GM19395 (cell line): ENCODE results near the gene LSM3.
A peak's percentile ranks its signal among the peaks of the same experiment; 100 is the strongest.

Experiments used
- ATAC-seq: cut with Tn5 transposase; IDR thresholded peaks from one replicate; pipeline ENCODE4 v1.9.1; 2021; ENCODE audit warnings: mild to moderate bottlenecking, moderate library complexity; ENCODE audit not compliant: unreplicated experiment

LSM3 gene

DNA sequence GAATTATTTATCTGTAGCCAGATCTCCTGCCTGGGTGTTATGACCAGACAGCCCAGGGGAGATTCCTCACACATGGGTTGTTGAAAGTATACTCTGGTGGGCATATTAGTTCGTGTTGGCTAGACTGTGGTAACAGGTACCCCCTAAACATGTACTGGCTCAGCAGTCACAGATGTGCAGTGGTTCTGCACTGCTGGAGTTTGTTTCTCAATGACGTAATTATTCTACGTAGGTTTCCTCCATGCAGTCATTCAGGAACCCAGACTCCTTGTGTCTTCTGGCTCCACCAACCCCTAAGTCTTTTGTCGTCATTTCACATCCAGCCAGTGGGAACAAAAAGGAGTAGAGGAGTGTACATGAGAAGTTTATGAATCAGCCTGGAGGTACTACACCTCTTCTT lies 16.2 kb downstream of the LSM3 start:
- no peak for ATAC-seq

- ATAC-seq: no peak
These were observed 21.0 kb downstream of the LSM3 start for GRCh38 chr3:14199641-14200040.

GRCh38 chr3:14200276-14200675 lies 21.7 kb downstream of the LSM3 start:
- no peak for ATAC-seq

GRCh38 chr3:14200841-14201240 lies 22.2 kb downstream of the LSM3 start:
- ATAC-seq: no peak

- no peak for ATAC-seq
These were observed 23.5 kb downstream of the LSM3 start for GRCh38 chr3:14201940-14202684.

GRCh38 chr3:14202874-14203520 lies 24.4 kb downstream of the LSM3 start:
- ATAC-seq: peak; percentile 5

DNA sequence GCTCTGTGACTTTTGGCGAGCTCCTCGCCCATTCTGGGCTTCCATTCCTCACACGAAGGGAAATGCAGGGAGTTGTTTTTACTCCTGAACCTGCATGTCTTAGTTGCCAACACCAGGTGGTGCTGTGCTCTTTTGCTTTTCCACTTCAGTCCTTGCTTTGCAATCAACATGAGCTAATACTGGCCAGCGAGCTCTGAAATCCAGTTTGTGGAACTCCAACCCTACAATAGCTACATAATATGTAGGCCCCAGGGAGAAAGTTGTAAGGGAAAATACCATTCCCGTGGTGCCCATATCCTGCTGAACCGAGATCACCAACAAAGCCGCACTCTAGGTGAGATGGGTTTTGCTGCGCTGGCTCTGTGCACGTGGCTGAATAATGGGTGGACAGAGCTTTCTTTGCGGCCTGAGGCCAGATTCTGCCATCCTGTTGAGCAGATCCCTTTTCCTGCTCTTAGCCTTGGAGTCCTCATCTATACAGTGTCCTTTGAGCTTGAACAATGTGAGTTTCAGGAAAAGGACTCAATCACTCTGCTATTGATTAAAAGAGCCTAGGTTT lies 25.0 kb downstream of the LSM3 start:
- ATAC-seq: peak; percentile 73

DNA sequence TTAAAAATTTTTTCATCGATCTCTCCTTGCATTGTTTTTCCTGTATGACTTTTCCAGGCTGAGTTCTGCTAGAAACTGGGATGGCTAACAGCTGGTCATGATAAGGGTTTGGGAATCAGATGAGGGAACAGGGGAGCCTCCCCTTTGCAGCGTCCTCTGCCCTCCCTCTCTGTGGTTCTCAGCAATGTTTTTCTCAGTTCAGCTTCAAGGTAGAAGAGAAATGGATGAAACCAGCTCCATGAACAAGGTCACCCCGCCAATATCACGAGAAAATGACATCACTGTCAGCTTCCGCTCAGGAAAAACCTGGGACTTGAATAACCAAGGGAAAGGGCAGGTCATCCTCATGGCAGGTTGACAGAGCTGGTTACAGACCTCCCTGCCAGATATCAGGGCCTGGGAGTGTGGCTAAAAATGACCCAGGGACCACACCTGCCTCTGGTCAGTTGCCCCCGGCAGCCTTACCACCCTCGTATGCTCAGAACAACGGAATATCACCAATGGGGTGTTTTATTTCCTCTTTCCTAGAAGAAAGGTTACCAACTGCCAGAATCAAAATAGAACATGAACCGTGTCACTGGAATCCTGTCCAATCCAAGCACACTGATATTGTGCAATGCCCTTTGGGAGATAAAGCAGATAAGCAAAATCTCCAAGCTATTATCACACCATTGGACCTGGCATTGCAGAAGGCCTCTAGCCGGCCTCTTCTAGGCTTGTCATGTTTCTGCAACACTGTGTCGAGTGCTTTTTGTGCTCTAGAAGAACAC lies 26.1 kb downstream of the LSM3 start:
- no peak for ATAC-seq

DNA sequence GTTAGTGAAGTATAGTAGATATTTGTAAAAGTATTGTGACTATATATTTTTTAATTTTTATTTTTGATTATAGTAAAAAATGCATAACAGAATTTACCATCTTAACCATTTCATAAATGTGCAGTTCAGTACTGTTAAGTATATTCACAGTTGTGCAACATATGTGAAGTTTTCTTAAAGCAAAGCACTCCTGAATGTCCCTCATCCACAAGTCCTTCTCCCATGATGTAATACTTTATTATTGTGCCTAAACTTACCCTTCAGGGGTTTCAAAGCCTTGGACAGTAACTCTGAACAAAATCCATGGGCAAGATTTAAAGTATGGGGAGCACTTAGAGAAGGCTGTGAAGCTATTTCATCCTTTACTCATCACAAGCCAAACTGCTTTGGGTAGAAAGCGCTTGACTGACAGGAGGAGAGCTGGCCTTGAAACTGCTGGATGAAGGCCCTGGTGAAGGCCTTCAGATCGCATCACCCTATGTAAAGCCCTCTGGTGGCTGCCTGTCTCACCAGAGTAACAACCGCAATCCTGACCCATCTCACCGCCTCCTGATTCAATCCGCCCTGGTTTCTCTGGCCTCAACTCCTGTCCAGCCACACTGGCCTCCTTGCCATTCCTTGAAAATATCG lies 28.0 kb downstream of the LSM3 start:
- ATAC-seq: no peak

DNA sequence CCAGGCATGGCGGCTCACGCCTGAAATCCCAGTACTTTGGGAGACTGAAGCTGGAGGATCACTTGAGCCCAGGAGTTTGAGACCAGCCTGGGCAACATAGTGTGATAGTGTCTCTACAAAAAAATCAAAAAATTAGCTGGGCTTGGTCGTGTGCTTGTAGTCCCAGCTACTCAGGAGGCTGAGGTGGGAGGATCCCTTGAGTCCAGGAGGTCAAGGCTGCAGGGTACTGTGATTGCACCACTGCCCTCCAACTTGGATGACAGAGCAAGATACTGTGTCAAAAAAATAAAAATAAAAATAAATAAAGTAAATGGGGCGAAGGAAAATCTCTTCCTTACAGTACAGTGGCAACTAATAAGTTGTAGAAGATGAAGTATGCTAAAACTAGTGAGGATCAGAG lies 29.6 kb downstream of the LSM3 start:
- ATAC-seq: no peak

- ATAC-seq: no peak
These were observed 30.4 kb downstream of the LSM3 start for GRCh38 chr3:14208977-14209394.

- no peak for ATAC-seq
These were observed 31.1 kb downstream of the LSM3 start for GRCh38 chr3:14209581-14210289.

GRCh38 chr3:14210290-14210688 lies 31.7 kb downstream of the LSM3 start:
- ATAC-seq: no peak

DNA sequence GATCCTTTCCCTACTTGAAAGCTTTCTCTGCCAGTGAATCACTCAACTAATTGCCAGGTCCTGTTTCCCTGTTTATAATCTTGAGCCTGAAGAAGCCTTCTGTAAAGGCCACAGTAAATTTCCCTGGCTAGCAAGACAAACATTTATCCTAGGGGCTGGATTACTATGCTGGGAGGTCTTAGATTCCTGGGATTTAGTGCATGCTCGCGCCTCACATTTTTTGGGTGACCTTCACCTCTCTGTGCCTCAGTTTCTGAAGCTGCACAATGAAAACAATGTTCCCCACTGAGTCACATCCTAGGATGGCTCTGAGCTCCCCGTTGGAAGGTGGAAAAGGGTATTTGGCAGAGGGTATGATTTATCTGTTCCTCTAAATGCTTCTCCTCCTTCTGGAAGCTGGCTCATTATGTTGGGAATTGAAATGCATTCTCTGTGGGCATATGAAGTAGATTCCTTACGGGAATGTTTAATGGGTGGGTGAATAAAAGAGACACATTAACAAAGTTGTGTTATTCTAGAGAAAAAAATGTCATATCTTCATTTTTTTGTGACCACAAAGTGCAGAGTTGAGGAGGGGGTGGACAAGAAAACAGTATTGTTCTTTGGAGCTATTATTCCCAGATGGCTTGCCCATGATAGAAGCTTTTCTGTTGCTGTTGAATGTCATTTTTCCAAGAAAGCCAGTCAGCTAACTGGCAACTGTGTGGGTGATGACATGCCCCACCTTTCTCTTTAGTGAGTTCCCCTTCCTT lies 32.4 kb downstream of the LSM3 start:
- no peak for ATAC-seq

DNA sequence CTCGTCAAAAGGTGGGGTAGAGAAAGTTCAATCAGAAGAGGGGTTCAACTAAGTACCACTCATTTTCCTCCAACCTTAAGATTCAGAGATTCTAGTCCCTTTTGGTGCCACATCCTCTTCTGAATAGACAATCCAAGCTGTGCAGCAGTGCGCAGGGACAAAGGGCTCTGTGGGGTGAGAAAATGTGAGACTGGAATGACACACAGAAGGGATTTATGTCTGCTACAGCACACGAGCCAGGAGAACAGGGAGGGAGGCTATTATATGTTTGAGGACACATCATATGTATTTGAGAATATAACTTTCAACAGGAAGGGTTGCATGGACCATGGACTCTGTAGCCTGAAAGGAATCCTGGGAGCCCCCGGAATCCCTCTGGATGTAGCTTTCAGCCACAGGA lies 33.0 kb downstream of the LSM3 start:
- ATAC-seq: no peak

- no peak for ATAC-seq
These were observed 33.4 kb downstream of the LSM3 start for GRCh38 chr3:14212032-14212431.

DNA sequence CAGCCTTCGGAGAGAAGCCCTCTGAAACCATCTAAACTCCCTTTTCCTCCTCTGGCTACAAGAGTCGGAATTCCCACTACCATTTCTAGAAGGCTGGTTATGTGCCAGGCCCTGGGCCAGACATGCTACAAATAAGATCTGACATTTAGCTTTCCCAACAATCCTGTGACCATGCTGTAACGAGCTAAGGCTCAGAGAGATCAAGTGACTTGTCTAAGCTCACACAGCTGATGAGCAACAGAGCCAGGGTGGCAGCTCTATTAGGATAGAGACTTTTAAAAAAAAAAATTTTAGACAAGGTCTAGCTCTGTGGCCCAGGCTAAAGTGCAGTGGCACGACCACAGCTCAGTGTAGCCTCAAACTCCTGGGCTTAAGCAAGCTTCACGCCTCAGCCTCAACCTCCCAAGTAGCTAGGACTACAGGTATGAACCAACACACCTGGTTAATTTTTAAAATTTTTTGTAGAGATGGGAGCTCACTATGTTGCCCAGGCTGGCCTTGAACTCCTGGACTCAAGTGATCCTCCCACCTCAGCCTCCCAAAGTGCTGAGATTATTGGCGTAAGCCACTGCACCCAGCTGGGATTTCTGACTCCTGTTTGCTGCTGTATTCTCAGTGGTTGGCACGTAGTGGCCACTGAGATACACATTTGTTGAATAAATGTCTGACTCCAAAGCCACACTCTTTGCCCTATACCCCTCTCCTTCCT lies 34.6 kb downstream of the LSM3 start:
- no peak for ATAC-seq

GRCh38 chr3:14214764-14215163 lies 36.1 kb downstream of the LSM3 start:
- ATAC-seq: no peak
